HepG2 (cell line): Measurements from ENCODE around the gene TXNL4A. TPM values are rescaled to one million over a fixed set of nuclear protein-coding genes. Genes with fewer than 3 reads are reported as not detected.

ENCODE experiments used
- ATAD3A ChIP-seq: sonication (generic); formaldehyde crosslinking; IDR thresholded peaks from 2 replicates; pipeline ENCODE4 v1.4.0; 2020; ENCODE audit warnings: missing genetic modification reagents
- HDAC1 ChIP-seq: sonication (generic); formaldehyde crosslinking; IDR thresholded peaks from 2 replicates; pipeline ENCODE4 v1.5.1; 2020; ENCODE audit warnings: mild to moderate bottlenecking, missing genetic modification reagents
- KLF11 ChIP-seq: IDR thresholded peaks from 2 replicates; pipeline ENCODE4 v1.6.1; 2016; ENCODE audit warnings: missing compliant biosample characterization
- RARA ChIP-seq: IDR thresholded peaks from 2 replicates; pipeline ENCODE4 v1.6.1; 2016; ENCODE audit warnings: missing genetic modification reagents, missing compliant biosample characterization
- SAFB2 ChIP-seq: sonication (generic); formaldehyde crosslinking; IDR thresholded peaks from 2 replicates; pipeline ENCODE4 v1.5.1; 2020; ENCODE audit warnings: missing genetic modification reagents, low read depth, mild to moderate bottlenecking, borderline replicate concordance
- SMAD1 ChIP-seq: sonication (generic); formaldehyde crosslinking; IDR thresholded peaks from 2 replicates; pipeline ENCODE4 v1.4.0; 2020; ENCODE audit warnings: missing genetic modification reagents, low read depth, mild to moderate bottlenecking, borderline replicate concordance
- TARDBP ChIP-seq: sonication (generic); formaldehyde crosslinking; IDR thresholded peaks from 2 replicates; pipeline ENCODE4 v1.8.0; 2022; ENCODE audit warnings: mild to moderate bottlenecking, missing genetic modification reagents
- ZMYM3 ChIP-seq: sonication (generic); formaldehyde crosslinking; IDR thresholded peaks from 2 replicates; pipeline ENCODE4 v1.5.1; 2020; ENCODE audit warnings: mild to moderate bottlenecking, missing genetic modification reagents
- ZNF343 ChIP-seq: sonication (generic); formaldehyde crosslinking; IDR thresholded peaks from 2 replicates; pipeline ENCODE4 v1.4.0; 2020; ENCODE audit warnings: mild to moderate bottlenecking, missing genetic modification reagents
- ZNF878 ChIP-seq: sonication (generic); formaldehyde crosslinking; IDR thresholded peaks from 2 replicates; pipeline ENCODE4 v1.8.1; 2023; ENCODE audit warnings: mild to moderate bottlenecking, missing genetic modification reagents, moderate library complexity
- polyA plus RNA-seq, 8 experiments: library from polyadenylated mRNA; depleted of rRNA in 3 of 8; stranded (reverse) in 7 of 8; unstranded in 1 of 8; fragments of >200 nt; fragmentation: Illumina TruSeq in 4 of 8; extraction: Trizol in 4 of 8; gene quantifications; 2 replicates each; pipeline versions ENCODE4 v1.2.1 to v1.2.3, GENCODE V29; 2011 to 2016; ENCODE audit warnings: low read depth in 4 of 8, missing spikeins in 1 of 8, mixed read lengths in 1 of 8; ENCODE audit not compliant: insufficient read depth in 1 of 8
- total RNA-seq, 5 experiments: library from RNA; depleted of rRNA; stranded (reverse); fragments of >200 nt; fragmentation: Illumina TruSeq; extraction: Trizol; gene quantifications; 2 replicates each; pipeline ENCODE4 v1.2.3, GENCODE V29; 2016; ENCODE audit warnings: low read depth in 1 of 5
- TF ChIP-seq, protein P1 (sequence below): sonication (generic); formaldehyde crosslinking; IDR thresholded peaks from 2 replicates; pipeline ENCODE4 v1.4.0; 2020; ENCODE audit warnings: mild to moderate bottlenecking, missing genetic modification reagents
- TF ChIP-seq, protein P2 (sequence below): sonication (generic); formaldehyde crosslinking; IDR thresholded peaks from 2 replicates; pipeline ENCODE4 v1.5.0; 2020; ENCODE audit warnings: missing genetic modification reagents, mild to moderate bottlenecking, borderline replicate concordance
- TF ChIP-seq, protein P3 (sequence below): sonication (generic); formaldehyde crosslinking; IDR thresholded peaks from 2 replicates; pipeline ENCODE4 v1.4.0; 2020; ENCODE audit warnings: missing genetic modification reagents
- TF ChIP-seq, protein P4 (sequence below): IDR thresholded peaks from 2 replicates; pipeline ENCODE4 v1.6.1; 2018; ENCODE audit warnings: missing genetic modification reagents, mild to moderate bottlenecking, missing compliant biosample characterization
- TF ChIP-seq, protein P5 (sequence below): sonication (generic); formaldehyde crosslinking; IDR thresholded peaks from 2 replicates; pipeline ENCODE4 v1.5.0; 2020; ENCODE audit warnings: missing genetic modification reagents
- TF ChIP-seq, protein P6 (sequence below): sonication (generic); formaldehyde crosslinking; IDR thresholded peaks from 2 replicates; pipeline ENCODE4 v1.8.0; 2022; ENCODE audit warnings: missing genetic modification reagents, mild to moderate bottlenecking, inconsistent platforms, borderline replicate concordance
- TF ChIP-seq, protein P7 (sequence below): sonication (generic); formaldehyde crosslinking; IDR thresholded peaks from 2 replicates; pipeline ENCODE4 v1.4.0; 2020; ENCODE audit warnings: mild to moderate bottlenecking, low read depth, missing genetic modification reagents

The TXNL4A gene
- total and polyA plus RNA-seq, 2 of the 13 experiments (the other 11 are each of a cell fraction or from before 2014, with no cell fraction given), result 172 to 202 TPM

DNA sequence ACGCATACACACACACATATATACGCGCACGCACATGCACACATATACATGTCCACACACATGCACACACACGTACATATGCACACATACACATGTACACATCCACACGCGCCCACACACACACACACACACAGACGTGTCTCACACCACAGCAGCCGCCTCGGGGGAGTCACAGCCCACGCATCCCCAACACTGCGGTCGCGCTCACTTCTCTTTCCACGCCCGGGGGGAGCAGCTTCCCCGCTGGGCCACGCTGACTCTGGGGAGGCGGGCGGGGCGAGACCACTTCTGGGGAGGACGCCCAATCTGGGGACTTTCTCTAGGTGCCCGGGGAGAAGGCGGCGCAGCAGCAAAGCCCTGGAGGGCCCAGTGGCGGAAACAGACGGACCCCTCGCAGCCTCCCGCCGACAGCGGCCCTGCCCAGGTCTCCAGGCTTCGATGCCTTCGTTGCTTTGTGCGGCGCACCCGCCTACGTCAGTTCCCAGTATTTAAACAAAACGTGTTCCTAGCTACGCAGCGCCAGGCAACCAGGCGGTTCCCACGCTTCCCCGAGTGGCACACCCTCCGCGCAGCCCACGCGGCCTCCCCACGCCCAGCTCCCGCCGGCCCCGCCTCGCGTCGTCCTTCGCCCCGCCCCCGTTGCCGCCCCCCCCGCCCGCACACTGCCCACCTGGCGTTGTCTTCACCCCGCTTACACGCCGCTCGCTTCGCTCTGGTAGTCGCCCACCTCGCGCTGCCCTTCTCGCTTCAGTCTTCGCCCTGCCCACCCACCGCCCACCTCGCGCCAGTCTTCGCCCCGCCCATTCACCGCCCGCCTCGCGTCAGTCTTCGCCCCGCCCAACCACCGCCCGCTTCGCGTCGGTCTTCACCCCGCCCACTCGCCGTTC is 45.1 kb upstream of the TXNL4A start (continued):
- TF ChIP-seq, protein P1, sequence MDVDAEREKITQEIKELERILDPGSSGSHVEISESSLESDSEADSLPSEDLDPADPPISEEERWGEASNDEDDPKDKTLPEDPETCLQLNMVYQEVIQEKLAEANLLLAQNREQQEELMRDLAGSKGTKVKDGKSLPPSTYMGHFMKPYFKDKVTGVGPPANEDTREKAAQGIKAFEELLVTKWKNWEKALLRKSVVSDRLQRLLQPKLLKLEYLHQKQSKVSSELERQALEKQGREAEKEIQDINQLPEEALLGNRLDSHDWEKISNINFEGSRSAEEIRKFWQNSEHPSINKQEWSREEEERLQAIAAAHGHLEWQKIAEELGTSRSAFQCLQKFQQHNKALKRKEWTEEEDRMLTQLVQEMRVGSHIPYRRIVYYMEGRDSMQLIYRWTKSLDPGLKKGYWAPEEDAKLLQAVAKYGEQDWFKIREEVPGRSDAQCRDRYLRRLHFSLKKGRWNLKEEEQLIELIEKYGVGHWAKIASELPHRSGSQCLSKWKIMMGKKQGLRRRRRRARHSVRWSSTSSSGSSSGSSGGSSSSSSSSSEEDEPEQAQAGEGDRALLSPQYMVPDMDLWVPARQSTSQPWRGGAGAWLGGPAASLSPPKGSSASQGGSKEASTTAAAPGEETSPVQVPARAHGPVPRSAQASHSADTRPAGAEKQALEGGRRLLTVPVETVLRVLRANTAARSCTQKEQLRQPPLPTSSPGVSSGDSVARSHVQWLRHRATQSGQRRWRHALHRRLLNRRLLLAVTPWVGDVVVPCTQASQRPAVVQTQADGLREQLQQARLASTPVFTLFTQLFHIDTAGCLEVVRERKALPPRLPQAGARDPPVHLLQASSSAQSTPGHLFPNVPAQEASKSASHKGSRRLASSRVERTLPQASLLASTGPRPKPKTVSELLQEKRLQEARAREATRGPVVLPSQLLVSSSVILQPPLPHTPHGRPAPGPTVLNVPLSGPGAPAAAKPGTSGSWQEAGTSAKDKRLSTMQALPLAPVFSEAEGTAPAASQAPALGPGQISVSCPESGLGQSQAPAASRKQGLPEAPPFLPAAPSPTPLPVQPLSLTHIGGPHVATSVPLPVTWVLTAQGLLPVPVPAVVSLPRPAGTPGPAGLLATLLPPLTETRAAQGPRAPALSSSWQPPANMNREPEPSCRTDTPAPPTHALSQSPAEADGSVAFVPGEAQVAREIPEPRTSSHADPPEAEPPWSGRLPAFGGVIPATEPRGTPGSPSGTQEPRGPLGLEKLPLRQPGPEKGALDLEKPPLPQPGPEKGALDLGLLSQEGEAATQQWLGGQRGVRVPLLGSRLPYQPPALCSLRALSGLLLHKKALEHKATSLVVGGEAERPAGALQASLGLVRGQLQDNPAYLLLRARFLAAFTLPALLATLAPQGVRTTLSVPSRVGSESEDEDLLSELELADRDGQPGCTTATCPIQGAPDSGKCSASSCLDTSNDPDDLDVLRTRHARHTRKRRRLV, result no peak
- TF ChIP-seq SMAD1 (CRISPR knock-in tag) (no peak), HDAC1 (peak; percentile 69), SAFB2 (CRISPR knock-in tag) (no peak), ZMYM3 (CRISPR knock-in tag) (no peak), TARDBP (no peak), ZNF343 (no peak), RARA (no peak), KLF11 (CRISPR knock-in tag) (no peak), ZNF878 (CRISPR knock-in tag) (no peak), ATAD3A (CRISPR knock-in tag) (no peak)
- TF ChIP-seq, protein P2, sequence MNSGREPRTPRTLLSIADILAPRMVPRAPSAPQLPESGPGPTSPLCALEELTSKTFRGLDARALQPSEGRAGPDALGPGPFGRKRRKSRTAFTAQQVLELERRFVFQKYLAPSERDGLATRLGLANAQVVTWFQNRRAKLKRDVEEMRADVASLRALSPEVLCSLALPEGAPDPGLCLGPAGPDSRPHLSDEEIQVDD, result no peak
- TF ChIP-seq, protein P3, sequence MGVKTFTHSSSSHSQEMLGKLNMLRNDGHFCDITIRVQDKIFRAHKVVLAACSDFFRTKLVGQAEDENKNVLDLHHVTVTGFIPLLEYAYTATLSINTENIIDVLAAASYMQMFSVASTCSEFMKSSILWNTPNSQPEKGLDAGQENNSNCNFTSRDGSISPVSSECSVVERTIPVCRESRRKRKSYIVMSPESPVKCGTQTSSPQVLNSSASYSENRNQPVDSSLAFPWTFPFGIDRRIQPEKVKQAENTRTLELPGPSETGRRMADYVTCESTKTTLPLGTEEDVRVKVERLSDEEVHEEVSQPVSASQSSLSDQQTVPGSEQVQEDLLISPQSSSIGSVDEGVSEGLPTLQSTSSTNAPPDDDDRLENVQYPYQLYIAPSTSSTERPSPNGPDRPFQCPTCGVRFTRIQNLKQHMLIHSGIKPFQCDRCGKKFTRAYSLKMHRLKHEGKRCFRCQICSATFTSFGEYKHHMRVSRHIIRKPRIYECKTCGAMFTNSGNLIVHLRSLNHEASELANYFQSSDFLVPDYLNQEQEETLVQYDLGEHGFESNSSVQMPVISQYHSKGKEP (CRISPR knock-in tag), result no peak
- TF ChIP-seq, protein P4, sequence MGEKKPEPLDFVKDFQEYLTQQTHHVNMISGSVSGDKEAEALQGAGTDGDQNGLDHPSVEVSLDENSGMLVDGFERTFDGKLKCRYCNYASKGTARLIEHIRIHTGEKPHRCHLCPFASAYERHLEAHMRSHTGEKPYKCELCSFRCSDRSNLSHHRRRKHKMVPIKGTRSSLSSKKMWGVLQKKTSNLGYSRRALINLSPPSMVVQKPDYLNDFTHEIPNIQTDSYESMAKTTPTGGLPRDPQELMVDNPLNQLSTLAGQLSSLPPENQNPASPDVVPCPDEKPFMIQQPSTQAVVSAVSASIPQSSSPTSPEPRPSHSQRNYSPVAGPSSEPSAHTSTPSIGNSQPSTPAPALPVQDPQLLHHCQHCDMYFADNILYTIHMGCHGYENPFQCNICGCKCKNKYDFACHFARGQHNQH (CRISPR knock-in tag), result 0 out of 2 replicates have a peak, but pooled peaks have one; percentile 22
- TF ChIP-seq, protein P5, sequence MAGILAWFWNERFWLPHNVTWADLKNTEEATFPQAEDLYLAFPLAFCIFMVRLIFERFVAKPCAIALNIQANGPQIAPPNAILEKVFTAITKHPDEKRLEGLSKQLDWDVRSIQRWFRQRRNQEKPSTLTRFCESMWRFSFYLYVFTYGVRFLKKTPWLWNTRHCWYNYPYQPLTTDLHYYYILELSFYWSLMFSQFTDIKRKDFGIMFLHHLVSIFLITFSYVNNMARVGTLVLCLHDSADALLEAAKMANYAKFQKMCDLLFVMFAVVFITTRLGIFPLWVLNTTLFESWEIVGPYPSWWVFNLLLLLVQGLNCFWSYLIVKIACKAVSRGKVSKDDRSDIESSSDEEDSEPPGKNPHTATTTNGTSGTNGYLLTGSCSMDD, result no peak
- TF ChIP-seq, protein P6, sequence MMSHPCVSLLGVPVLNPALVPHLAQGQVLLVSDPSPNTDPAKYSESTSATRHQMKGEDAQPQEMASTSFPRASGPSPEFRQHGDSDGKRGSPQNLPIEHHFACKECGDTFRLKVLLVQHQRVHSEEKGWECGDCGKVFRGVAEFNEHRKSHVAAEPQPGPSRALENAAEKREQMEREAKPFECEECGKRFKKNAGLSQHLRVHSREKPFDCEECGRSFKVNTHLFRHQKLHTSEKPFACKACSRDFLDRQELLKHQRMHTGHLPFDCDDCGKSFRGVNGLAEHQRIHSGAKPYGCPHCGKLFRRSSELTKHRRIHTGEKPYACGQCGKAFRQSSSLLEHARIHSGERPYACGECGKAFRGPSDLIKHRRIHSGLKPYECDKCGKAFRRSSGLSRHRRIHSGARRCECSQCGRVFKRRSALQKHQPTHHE (CRISPR knock-in tag), result no peak
- TF ChIP-seq, protein P7, sequence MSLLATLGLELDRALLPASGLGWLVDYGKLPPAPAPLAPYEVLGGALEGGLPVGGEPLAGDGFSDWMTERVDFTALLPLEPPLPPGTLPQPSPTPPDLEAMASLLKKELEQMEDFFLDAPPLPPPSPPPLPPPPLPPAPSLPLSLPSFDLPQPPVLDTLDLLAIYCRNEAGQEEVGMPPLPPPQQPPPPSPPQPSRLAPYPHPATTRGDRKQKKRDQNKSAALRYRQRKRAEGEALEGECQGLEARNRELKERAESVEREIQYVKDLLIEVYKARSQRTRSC, result no peak
